Upper lobe of right lung (tissue), 1 donor: ENCODE data around the gene CYB561. TPM values are rescaled to one million over a fixed set of nuclear protein-coding genes. Genes with fewer than 3 reads are reported as not detected.

Experiments used
- ATAC-seq: fragments of 200-7000 bp; cut with Tn5 transposase; one replicate; pipeline ENCODE4 v1.9.1; 2020; ENCODE audit warnings: mild to moderate bottlenecking, moderate library complexity
- DNase-seq: peaks from one replicate; pipeline ENCODE4 v3.0.0-alpha.2; 2020
- H3K27ac ChIP-seq: fragments of 200-600 bp; one replicate; pipeline ENCODE4 v1.8.0; 2022
- H3K27me3 ChIP-seq: fragments of 200-600 bp; one replicate; pipeline ENCODE4 v1.8.0; 2022; ENCODE audit warnings: mild to moderate bottlenecking
- H3K36me3 ChIP-seq: fragments of 200-600 bp; one replicate; pipeline ENCODE4 v1.8.0; 2022
- H3K4me1 ChIP-seq: fragments of 200-600 bp; one replicate; pipeline ENCODE4 v1.8.0; 2022
- H3K4me3 ChIP-seq: fragments of 200-600 bp; one replicate; pipeline ENCODE4 v1.8.0; 2022; ENCODE audit warnings: mild to moderate bottlenecking
- H3K9me3 ChIP-seq: fragments of 200-600 bp; one replicate; pipeline ENCODE4 v1.8.0; 2022
- intact Hi-C: fragments of 100-400 bp; cut with DNase I; formaldehyde crosslinking; loops from one replicate; pipeline ENCODE4 v1.11.0; 2022
- total RNA-seq: library from RNA; stranded (reverse); fragmentation: NEBNext Ultra II Directional; extraction: Animal tissue kit (Norgen Biotek cat#: 25700); gene quantifications from one replicate; pipeline ENCODE4 v1.2.1, GENCODE V29; 2021
- TF ChIP-seq, protein P1 (sequence below): fragments of 200-600 bp; IDR thresholded peaks from one replicate; pipeline ENCODE4 v1.8.0; 2022; ENCODE audit warnings: antibody characterized with exemption
- donor health status: DM: no; HTN: yes; CAD: no; lungs with severe emphysema.

Gene CYB561
- total RNA-seq, 1 donor from 2014 or later: 55.5 TPM

DNA sequence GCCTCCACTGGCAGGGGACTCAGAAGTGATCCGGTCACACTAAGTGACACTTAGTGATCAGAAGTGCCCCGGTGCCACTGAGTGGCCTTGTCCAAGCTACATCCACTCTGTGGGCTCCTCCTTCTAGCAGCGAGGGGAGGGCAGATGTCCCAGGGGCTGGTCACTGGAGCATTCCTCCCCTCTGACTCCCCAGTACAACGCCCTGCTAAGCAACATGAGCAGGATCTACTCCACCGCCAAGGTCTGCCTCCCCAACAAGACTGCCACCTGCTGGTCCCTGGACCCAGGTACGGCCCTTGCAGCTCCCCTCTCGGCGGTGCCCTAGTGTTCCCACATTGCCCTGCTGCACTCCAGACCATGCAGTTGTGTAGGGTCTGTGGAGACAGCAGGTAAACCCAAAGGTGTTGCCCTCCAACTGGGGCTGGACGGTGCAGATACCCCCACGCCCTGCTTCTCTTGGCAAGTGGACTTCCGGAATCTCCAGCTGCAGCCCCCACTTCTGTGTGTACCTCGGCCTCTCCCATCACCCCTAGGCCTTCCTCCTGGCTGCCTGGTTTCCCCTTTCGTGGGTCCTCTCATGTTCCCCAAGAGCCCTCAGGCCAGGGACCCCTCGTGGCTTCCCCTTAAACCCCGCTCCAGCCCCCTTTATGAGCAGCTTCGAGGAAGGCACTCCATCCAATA lies 32.8 kb upstream of the CYB561 start:
- Histone ChIP-seq H3K4me1 (peaks cover 32% of the 10 kb centered on the region), H3K9me3 (no peaks in the 10 kb centered on the region), H3K4me3 (peak overlapping the region; percentile 51), H3K36me3 (no peaks in the 10 kb centered on the region), H3K27ac (no peak overlapping the region), H3K27me3 (peaks cover 16% of the 10 kb centered on the region)
- TF ChIP-seq, protein P1, sequence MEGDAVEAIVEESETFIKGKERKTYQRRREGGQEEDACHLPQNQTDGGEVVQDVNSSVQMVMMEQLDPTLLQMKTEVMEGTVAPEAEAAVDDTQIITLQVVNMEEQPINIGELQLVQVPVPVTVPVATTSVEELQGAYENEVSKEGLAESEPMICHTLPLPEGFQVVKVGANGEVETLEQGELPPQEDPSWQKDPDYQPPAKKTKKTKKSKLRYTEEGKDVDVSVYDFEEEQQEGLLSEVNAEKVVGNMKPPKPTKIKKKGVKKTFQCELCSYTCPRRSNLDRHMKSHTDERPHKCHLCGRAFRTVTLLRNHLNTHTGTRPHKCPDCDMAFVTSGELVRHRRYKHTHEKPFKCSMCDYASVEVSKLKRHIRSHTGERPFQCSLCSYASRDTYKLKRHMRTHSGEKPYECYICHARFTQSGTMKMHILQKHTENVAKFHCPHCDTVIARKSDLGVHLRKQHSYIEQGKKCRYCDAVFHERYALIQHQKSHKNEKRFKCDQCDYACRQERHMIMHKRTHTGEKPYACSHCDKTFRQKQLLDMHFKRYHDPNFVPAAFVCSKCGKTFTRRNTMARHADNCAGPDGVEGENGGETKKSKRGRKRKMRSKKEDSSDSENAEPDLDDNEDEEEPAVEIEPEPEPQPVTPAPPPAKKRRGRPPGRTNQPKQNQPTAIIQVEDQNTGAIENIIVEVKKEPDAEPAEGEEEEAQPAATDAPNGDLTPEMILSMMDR: peak; percentile 77
- DNase-seq: peak; percentile 90
- peak; percentile 90 for ATAC-seq
- intact Hi-C loops: loop anchor here (5.0 kb wide), 1 partner anchor 37 kb away; no protein-coding TSS in a partner anchor

DNA sequence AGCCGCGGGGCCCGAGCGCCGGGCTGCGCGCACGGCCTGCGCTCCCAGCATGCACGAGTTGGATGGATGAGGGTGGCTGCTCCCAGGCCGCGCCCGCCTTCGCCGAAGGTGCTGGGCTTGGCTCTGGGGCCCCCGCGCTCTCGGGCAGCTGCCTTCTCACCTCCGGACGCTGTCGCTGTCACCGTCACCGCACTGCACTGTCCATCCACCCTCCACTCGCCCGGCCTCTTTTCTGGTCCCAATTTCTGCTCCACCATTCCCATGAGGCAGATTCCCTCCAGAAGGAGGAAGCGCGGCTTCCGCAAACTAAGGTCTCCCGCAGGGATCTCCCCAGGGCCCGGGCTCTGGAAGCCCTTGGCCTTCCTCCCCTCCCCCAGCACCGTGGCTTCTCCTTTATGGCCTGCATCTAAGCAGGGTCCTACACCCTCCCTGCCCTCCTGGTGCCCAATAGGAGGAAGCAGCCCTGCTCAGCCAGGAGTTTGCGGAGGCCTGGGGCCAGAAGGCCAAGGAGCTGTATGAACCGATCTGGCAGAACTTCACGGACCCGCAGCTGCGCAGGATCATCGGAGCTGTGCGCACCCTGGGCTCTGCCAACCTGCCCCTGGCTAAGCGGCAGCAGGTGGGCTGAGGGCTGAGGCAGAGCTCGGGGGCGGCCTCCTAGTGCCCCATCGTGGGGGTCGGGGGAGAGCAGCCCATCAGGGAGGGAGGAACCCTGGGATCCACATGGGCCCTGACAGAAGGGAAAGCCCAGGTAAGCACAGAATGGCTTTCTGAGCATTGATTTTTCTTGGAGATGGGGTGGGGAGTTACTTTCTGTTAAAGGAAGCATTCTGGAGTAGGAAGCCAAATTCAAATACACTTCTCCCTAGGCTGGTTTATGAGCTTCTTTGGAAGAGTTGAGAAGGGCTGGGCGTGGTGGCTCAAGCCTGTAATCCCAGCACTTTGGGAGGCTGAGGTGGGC lies 31.7 kb upstream of the CYB561 start:
- intact Hi-C loops: loop anchor here (5.0 kb wide), 1 partner anchor 35 kb away; no protein-coding TSS in a partner anchor
- Histone ChIP-seq H3K27me3 (peaks cover 16% of the 10 kb centered on the region), H3K4me1 (peaks cover 32% of the 10 kb centered on the region), H3K36me3 (no peaks in the 10 kb centered on the region), H3K4me3 (peak overlapping the region; percentile 51), H3K27ac (no peak overlapping the region), H3K9me3 (no peaks in the 10 kb centered on the region)
- TF ChIP-seq, protein P1: no peak
- DNase-seq (no peak), ATAC-seq (peak; percentile 11)

DNA sequence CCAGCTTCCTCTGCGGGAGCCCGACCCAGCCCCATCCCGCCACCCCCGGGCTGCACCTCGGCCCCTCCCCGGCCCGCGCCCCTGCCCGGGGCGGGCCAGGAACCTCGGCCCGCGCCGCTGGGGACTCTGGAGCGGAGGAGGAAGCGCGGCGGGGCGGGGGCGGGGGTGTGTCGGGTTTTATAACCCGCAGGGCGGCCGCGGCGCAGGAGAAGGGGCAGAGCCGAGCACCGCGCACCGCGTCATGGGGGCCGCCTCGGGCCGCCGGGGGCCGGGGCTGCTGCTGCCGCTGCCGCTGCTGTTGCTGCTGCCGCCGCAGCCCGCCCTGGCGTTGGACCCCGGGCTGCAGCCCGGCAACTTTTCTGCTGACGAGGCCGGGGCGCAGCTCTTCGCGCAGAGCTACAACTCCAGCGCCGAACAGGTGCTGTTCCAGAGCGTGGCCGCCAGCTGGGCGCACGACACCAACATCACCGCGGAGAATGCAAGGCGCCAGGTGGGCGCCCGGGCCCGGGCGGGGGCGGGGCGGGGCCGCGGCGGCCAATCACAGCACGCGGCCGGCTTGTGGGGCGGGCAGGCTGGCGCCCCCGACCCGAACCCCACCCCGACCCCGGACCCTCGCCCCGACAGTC lies 30.9 kb upstream of the CYB561 start, which contains the start of gene ACE:
Gene ACE (plus strand): TSS at position 208 of the 626 bp plus-strand sequence. CDS start 34 bp downstream, at position 242.
- ATAC-seq (peak; percentile 31), DNase-seq (peak; percentile 76)
- H3K9me3 ChIP-seq: no peaks in the 10 kb centered on the region
- H3K27ac ChIP-seq: peak within 1 kb of the TSS; percentile 30
- no peaks in the 10 kb centered on the region for H3K36me3 ChIP-seq
- TF ChIP-seq, protein P1: no peak
- peaks cover 32% of the 10 kb centered on the region for H3K4me1 ChIP-seq
- H3K4me3 ChIP-seq: peak within 1 kb of the TSS; percentile 51
- intact Hi-C loops: loop anchor here (5.0 kb wide), 1 partner anchor 35 kb away; no protein-coding TSS in a partner anchor
- peaks cover 16% of the 10 kb centered on the region for H3K27me3 ChIP-seq

DNA sequence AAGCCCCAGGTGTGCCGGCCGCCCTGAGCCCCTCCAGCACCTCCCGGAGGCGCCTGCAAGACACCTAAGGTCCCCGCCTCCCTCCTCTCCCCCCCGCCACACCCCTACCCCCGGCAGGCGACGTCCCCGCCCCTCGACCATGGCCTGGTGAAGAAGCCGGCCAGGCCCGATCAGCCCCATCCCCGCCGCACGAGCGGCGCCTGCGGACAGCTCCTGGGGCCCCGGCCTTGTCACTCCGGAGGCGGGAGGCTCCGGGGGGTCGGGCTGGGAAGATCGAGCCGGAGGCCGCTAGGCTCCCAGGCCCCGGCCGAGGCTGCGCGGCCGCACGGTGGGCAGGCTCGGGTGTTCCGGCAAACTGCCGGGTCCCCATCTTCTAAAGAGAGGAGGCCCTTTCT lies 30.4 kb upstream of the CYB561 start:
- peaks cover 16% of the 10 kb centered on the region for H3K27me3 ChIP-seq
- peak overlapping the region; percentile 30 for H3K27ac ChIP-seq
- intact Hi-C loops: loop anchor here (5.0 kb wide), 1 partner anchor 34 kb away; no protein-coding TSS in a partner anchor
- TF ChIP-seq, protein P1: no peak
- DNase-seq (no peak), ATAC-seq (peak; percentile 1)
- H3K4me3 ChIP-seq: peak overlapping the region; percentile 51
- peaks cover 32% of the 10 kb centered on the region for H3K4me1 ChIP-seq
- no peaks in the 10 kb centered on the region for H3K9me3 ChIP-seq
- H3K36me3 ChIP-seq: no peaks in the 10 kb centered on the region
